Measurements from ENCODE around the gene ATP9B.
A peak's percentile ranks its signal among the peaks of the same experiment; 100 is the strongest.

The ATP9B gene

DNA sequence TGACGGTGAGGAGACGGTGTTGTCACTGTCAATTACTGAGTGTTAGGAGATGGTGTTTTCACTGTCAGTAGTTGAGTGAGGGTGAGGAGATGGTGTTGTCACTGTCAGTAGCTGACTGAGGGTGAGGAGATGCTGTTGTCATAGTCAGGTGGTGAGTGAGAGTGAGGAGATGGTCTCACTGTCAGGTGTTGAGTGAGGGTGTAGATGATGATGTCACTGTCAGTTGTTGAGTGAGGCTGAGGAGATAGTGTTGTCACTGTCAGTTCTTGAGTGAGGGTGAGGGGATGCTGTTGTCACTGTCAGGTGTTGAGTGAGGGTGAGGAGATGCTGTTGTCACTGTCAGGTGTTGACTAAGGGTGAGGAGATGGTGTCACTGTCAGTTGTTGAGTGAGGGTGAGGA, 3.4 kb upstream of the ATP9B start:
- Histone ChIP-seq H3K36me3 (ENCODE audit: control insufficient read depth in 2 of 2, insufficient read depth in 1 of 2, low read length in 2 of 2) (no peaks in the 10 kb centered on the region), H3K4me3 (ENCODE audit: low read depth, low read length) (no peak overlapping the region), H3K4me1 (ENCODE audit: control insufficient read depth, insufficient read depth, low read length) (no peaks in the 10 kb centered on the region), H3K27ac (ENCODE audit: extremely low read depth, low read depth, low read length) (no peak overlapping the region), H3K9me3 (ENCODE audit: control insufficient read depth, insufficient read depth, low read depth, low read length) (no peaks in the 10 kb centered on the region)
- ChIA-PET POLR2A (no interaction called here), CTCF (no interaction called here)
- TF ChIP-seq ZFP3 (tag by site-specific recombination; IDR thresholded peaks at IDR 0.05; ENCODE audit: low read depth) (no peak), KLF9 (tag by site-specific recombination; IDR thresholded peaks at IDR 0.05; ENCODE audit: low read depth) (no peak), PRDM1 (tag by site-specific recombination; IDR thresholded peaks at IDR 0.05) (0 out of 2 replicates have a peak, but pooled peaks have one; percentile 43), ZNF558 (tag by site-specific recombination; IDR thresholded peaks at IDR 0.05) (no peak)
- TF ChIP-seq, protein P1, sequence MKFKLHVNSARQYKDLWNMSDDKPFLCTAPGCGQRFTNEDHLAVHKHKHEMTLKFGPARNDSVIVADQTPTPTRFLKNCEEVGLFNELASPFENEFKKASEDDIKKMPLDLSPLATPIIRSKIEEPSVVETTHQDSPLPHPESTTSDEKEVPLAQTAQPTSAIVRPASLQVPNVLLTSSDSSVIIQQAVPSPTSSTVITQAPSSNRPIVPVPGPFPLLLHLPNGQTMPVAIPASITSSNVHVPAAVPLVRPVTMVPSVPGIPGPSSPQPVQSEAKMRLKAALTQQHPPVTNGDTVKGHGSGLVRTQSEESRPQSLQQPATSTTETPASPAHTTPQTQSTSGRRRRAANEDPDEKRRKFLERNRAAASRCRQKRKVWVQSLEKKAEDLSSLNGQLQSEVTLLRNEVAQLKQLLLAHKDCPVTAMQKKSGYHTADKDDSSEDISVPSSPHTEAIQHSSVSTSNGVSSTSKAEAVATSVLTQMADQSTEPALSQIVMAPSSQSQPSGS (tag by site-specific recombination; IDR thresholded peaks at IDR 0.05; ENCODE audit: low read depth) = 0 out of 2 replicates have a peak, but pooled peaks have one; percentile 36

DNA sequence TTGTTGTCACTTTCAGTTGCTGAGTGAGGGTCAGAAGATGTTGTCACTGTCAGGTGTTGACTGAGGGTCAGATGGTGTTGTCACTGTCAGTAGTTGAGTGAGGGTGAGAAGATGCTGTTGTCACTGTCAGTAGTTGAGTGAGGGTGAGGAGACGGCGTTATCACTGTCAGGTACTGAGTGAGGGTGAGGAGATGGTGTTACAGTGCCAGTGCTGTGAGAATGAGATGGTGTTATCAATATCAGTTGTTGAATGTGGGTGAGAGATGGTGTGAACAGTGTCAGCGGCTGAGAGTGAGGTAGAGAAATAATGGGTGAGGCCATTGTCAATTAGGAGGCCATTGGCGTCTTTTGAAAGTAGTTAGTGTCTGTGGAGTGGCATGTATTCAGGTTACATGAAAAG, 1.6 kb upstream of the ATP9B start:
- Histone ChIP-seq H3K4me1 (ENCODE audit: control insufficient read depth, insufficient read depth, low read length) (no peaks in the 10 kb centered on the region; the same call in 1 of the 2 replicates), H3K27ac (ENCODE audit: extremely low read depth, low read depth, low read length) (no peak overlapping the region), H3K4me3 (ENCODE audit: low read depth, low read length) (no peak overlapping the region), H3K9me3 (ENCODE audit: control insufficient read depth, insufficient read depth, low read depth, low read length) (no peaks in the 10 kb centered on the region), H3K36me3 (ENCODE audit: control insufficient read depth in 2 of 2, insufficient read depth in 1 of 2, low read length in 2 of 2) (no peaks in the 10 kb centered on the region)
- TF ChIP-seq GFI1B (tag by site-specific recombination; IDR thresholded peaks at IDR 0.05) (no peak), HOXA7 (CRISPR knock-in tag; IDR thresholded peaks at IDR 0.05; ENCODE audit: borderline replicate concordance) (no peak), IKZF3 (tag by site-specific recombination; IDR thresholded peaks at IDR 0.05) (no peak), ZNF112 (tag by site-specific recombination; IDR thresholded peaks at IDR 0.05) (no peak), ZNF404 (tag by site-specific recombination; IDR thresholded peaks at IDR 0.05) (no peak), ZNF16 (tag by site-specific recombination; IDR thresholded peaks at IDR 0.05; ENCODE audit: low read depth) (no peak), ZNF791 (tag by site-specific recombination; IDR thresholded peaks at IDR 0.05) (no peak), SP3 (tag by site-specific recombination; IDR thresholded peaks at IDR 0.05) (no peak), ZNF837 (tag by site-specific recombination; IDR thresholded peaks at IDR 0.05) (no peak), TCF7L2 (IDR thresholded peaks at IDR 0.05; ENCODE audit: borderline replicate concordance, low read depth, low read length) (no peak), YY2 (tag by site-specific recombination; IDR thresholded peaks at IDR 0.05) (no peak), ZSCAN16 (tag by site-specific recombination; IDR thresholded peaks at IDR 0.05) (no peak), FEZF1 (tag by site-specific recombination; IDR thresholded peaks at IDR 0.05) (no peak), ZBTB21 (tag by site-specific recombination; IDR thresholded peaks at IDR 0.05) (no peak), ZNF561 (tag by site-specific recombination; IDR thresholded peaks at IDR 0.05; ENCODE audit: borderline replicate concordance) (no peak), ZNF785 (tag by site-specific recombination; IDR thresholded peaks at IDR 0.05) (no peak)
- TF ChIP-seq, protein P2, sequence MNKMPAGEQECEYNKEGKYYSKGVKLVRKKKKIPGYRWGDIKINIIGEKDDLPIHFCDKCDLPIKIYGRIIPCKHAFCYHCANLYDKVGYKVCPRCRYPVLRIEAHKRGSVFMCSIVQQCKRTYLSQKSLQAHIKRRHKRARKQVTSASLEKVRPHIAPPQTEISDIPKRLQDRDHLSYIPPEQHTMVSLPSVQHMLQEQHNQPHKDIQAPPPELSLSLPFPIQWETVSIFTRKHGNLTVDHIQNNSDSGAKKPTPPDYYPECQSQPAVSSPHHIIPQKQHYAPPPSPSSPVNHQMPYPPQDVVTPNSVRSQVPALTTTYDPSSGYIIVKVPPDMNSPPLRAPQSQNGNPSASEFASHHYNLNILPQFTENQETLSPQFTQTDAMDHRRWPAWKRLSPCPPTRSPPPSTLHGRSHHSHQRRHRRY (tag by site-specific recombination; IDR thresholded peaks at IDR 0.05) = no peak
- TF ChIP-seq, protein P1 (tag by site-specific recombination; IDR thresholded peaks at IDR 0.05; ENCODE audit: low read depth) = no peak
- TF ChIP-seq, protein P3, sequence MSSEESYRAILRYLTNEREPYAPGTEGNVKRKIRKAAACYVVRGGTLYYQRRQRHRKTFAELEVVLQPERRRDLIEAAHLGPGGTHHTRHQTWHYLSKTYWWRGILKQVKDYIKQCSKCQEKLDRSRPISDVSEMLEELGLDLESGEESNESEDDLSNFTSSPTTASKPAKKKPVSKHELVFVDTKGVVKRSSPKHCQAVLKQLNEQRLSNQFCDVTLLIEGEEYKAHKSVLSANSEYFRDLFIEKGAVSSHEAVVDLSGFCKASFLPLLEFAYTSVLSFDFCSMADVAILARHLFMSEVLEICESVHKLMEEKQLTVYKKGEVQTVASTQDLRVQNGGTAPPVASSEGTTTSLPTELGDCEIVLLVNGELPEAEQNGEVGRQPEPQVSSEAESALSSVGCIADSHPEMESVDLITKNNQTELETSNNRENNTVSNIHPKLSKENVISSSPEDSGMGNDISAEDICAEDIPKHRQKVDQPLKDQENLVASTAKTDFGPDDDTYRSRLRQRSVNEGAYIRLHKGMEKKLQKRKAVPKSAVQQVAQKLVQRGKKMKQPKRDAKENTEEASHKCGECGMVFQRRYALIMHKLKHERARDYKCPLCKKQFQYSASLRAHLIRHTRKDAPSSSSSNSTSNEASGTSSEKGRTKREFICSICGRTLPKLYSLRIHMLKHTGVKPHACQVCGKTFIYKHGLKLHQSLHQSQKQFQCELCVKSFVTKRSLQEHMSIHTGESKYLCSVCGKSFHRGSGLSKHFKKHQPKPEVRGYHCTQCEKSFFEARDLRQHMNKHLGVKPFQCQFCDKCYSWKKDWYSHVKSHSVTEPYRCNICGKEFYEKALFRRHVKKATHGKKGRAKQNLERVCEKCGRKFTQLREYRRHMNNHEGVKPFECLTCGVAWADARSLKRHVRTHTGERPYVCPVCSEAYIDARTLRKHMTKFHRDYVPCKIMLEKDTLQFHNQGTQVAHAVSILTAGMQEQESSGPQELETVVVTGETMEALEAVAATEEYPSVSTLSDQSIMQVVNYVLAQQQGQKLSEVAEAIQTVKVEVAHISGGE (tag by site-specific recombination; conservative IDR thresholded peaks at IDR 0.05; ENCODE audit: low read depth) = no peak
- CTCF ChIA-PET = no interaction called here
- POLR2A ChIA-PET = no interaction called here

Data from HEK293 (cell line).